ENCODE measurements around the gene NIPAL1. TPM values are rescaled to one million over a fixed set of nuclear protein-coding genes. Genes with fewer than 3 reads are reported as not detected.

NIPAL1 gene
- polyA plus RNA-seq, 1 donor from 2014 or later: 0.85 TPM

DNA sequence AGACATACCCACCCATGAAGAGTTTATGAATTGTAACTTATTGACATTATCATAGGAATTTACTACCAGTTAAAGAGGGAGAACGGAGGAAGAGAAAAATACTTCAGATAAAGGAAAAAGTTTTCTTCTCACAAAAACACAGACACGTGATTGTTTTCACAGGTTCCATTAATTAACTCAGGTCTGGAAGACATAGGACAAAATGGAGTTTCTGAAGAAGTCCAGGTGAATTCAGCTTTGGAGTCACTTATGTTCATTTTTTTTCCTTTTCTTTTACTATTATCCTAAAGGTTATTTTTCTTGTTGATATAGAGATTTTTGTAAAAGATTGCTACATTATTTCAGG lies 20.5 kb downstream of the NIPAL1 start:
- H3F3A ChIP-seq (ENCODE audit: insufficient read depth, low read length, poor library complexity, severe bottlenecking): no peaks in the 10 kb centered on the region
- H3K9ac ChIP-seq (ENCODE audit: low read length): no peak overlapping the region
- H3K27me3 ChIP-seq (ENCODE audit: insufficient read depth, low read depth, low read length): no peaks in the 10 kb centered on the region
- TF ChIP-seq EZH2 (IDR thresholded peaks at IDR 0.05; ENCODE audit: borderline replicate concordance, insufficient read depth, low read length, poor library complexity, severe bottlenecking): no peak
- no peak for TF ChIP-seq RAD21 (conservative IDR thresholded peaks at IDR 0.05)
- TF ChIP-seq MXI1 (conservative IDR thresholded peaks at IDR 0.05; ENCODE audit: poor library complexity, severe bottlenecking): no peak
- TF ChIP-seq POLR2AphosphoS5 (IDR thresholded peaks at IDR 0.05): no peak
- no peak for TF ChIP-seq SMC3 (conservative IDR thresholded peaks at IDR 0.05; ENCODE audit: poor library complexity)
- no peak for TF ChIP-seq EP300 (conservative IDR thresholded peaks at IDR 0.05; ENCODE audit: poor library complexity, severe bottlenecking)
- no peak for TF ChIP-seq TAF1 (IDR thresholded peaks at IDR 0.05; ENCODE audit: low read depth)
- TF ChIP-seq, protein P1, sequence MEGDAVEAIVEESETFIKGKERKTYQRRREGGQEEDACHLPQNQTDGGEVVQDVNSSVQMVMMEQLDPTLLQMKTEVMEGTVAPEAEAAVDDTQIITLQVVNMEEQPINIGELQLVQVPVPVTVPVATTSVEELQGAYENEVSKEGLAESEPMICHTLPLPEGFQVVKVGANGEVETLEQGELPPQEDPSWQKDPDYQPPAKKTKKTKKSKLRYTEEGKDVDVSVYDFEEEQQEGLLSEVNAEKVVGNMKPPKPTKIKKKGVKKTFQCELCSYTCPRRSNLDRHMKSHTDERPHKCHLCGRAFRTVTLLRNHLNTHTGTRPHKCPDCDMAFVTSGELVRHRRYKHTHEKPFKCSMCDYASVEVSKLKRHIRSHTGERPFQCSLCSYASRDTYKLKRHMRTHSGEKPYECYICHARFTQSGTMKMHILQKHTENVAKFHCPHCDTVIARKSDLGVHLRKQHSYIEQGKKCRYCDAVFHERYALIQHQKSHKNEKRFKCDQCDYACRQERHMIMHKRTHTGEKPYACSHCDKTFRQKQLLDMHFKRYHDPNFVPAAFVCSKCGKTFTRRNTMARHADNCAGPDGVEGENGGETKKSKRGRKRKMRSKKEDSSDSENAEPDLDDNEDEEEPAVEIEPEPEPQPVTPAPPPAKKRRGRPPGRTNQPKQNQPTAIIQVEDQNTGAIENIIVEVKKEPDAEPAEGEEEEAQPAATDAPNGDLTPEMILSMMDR (IDR thresholded peaks at IDR 0.05; ENCODE audit: poor library complexity, severe bottlenecking): no peak
- TF ChIP-seq, protein P2, sequence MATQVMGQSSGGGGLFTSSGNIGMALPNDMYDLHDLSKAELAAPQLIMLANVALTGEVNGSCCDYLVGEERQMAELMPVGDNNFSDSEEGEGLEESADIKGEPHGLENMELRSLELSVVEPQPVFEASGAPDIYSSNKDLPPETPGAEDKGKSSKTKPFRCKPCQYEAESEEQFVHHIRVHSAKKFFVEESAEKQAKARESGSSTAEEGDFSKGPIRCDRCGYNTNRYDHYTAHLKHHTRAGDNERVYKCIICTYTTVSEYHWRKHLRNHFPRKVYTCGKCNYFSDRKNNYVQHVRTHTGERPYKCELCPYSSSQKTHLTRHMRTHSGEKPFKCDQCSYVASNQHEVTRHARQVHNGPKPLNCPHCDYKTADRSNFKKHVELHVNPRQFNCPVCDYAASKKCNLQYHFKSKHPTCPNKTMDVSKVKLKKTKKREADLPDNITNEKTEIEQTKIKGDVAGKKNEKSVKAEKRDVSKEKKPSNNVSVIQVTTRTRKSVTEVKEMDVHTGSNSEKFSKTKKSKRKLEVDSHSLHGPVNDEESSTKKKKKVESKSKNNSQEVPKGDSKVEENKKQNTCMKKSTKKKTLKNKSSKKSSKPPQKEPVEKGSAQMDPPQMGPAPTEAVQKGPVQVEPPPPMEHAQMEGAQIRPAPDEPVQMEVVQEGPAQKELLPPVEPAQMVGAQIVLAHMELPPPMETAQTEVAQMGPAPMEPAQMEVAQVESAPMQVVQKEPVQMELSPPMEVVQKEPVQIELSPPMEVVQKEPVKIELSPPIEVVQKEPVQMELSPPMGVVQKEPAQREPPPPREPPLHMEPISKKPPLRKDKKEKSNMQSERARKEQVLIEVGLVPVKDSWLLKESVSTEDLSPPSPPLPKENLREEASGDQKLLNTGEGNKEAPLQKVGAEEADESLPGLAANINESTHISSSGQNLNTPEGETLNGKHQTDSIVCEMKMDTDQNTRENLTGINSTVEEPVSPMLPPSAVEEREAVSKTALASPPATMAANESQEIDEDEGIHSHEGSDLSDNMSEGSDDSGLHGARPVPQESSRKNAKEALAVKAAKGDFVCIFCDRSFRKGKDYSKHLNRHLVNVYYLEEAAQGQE (IDR thresholded peaks at IDR 0.05; ENCODE audit: borderline replicate concordance): no peak
- H3K4me2 ChIP-seq (ENCODE audit: low read length): no peak overlapping the region
- no peak overlapping the region for H3K27ac ChIP-seq (ENCODE audit: low read length)
- H3K79me2 ChIP-seq (replicated peaks; ENCODE audit: insufficient read depth, low read length): no peaks in the 10 kb centered on the region
- H2AFZ ChIP-seq (ENCODE audit: low read depth, low read length): no peak overlapping the region
- H3K9me2 ChIP-seq (ENCODE audit: insufficient read depth, low read length): no peaks in the 10 kb centered on the region
- H4K20me1 ChIP-seq (ENCODE audit: insufficient read depth): no peaks in the 10 kb centered on the region
- H3K36me3 ChIP-seq (ENCODE audit: insufficient read depth, low read length): no peaks in the 10 kb centered on the region
- H3K9me3 ChIP-seq (ENCODE audit: low read length): no peaks in the 10 kb centered on the region
- H3K4me3 ChIP-seq (ENCODE audit: low read length): no peak overlapping the region

DNA sequence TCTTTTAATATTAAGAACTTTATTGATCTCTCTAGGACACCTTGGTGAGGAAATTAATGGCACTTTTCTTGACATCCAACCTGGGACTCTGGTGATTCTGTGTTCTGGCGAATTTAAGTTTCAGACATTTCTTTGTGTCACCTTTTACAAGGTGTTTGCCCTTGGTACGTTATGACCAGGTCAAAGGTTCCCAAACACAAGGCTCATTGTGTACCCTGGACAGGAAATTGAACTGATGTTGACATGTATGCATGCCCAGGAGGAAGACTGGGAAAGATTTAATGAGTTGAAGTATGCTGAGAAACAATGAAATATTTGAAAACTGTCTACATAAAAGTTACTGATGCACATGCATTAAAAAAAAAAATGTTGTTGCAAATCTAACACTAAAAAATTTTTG lies 22.1 kb downstream of the NIPAL1 start:
- H3K9ac ChIP-seq (ENCODE audit: low read length): no peak overlapping the region

More for the DNA sequence above, 22.1 kb downstream of the NIPAL1 start:
- no peaks in the 10 kb centered on the region for H3K9me3 ChIP-seq (ENCODE audit: low read length)
- no peak overlapping the region for H2AFZ ChIP-seq (ENCODE audit: low read depth, low read length)
- no peak overlapping the region for H3K4me2 ChIP-seq (ENCODE audit: low read length)
- no peaks in the 10 kb centered on the region for H3K36me3 ChIP-seq (ENCODE audit: insufficient read depth, low read length)
- no peaks in the 10 kb centered on the region for H3K9me2 ChIP-seq (ENCODE audit: insufficient read depth, low read length)
- no peaks in the 10 kb centered on the region for H3K79me2 ChIP-seq (replicated peaks; ENCODE audit: insufficient read depth, low read length)
- H3K27me3 ChIP-seq (ENCODE audit: insufficient read depth, low read depth, low read length): no peaks in the 10 kb centered on the region
- no peak for TF ChIP-seq POLR2AphosphoS5 (IDR thresholded peaks at IDR 0.05)
- TF ChIP-seq RAD21 (conservative IDR thresholded peaks at IDR 0.05): no peak
- no peak for TF ChIP-seq TAF1 (IDR thresholded peaks at IDR 0.05; ENCODE audit: low read depth)
- TF ChIP-seq, protein P2 (IDR thresholded peaks at IDR 0.05; ENCODE audit: borderline replicate concordance): no peak
- TF ChIP-seq SMC3 (conservative IDR thresholded peaks at IDR 0.05; ENCODE audit: poor library complexity): no peak
- TF ChIP-seq EP300 (conservative IDR thresholded peaks at IDR 0.05; ENCODE audit: poor library complexity, severe bottlenecking): no peak
- TF ChIP-seq, protein P1 (IDR thresholded peaks at IDR 0.05; ENCODE audit: poor library complexity, severe bottlenecking): no peak
- TF ChIP-seq MXI1 (conservative IDR thresholded peaks at IDR 0.05; ENCODE audit: poor library complexity, severe bottlenecking): no peak
- no peak for TF ChIP-seq EZH2 (IDR thresholded peaks at IDR 0.05; ENCODE audit: borderline replicate concordance, insufficient read depth, low read length, poor library complexity, severe bottlenecking)
- no peaks in the 10 kb centered on the region for H3F3A ChIP-seq (ENCODE audit: insufficient read depth, low read length, poor library complexity, severe bottlenecking)
- no peak overlapping the region for H3K27ac ChIP-seq (ENCODE audit: low read length)
- H3K4me3 ChIP-seq (ENCODE audit: low read length): no peak overlapping the region
- H4K20me1 ChIP-seq (ENCODE audit: insufficient read depth): no peaks in the 10 kb centered on the region

Measured in neural cell (in vitro differentiated cells).